WTC11 (cell line): ENCODE measurements around the gene ATP2A3.

ENCODE experiments used
- CTCF ChIP-seq: fragments of 200-600 bp; IDR thresholded peaks from 2 replicates; pipeline ENCODE4 v1.8.0; 2022; ENCODE audit warnings: antibody characterized with exemption
- E2F1 ChIP-seq: sonication (generic); formaldehyde crosslinking; IDR thresholded peaks from 2 replicates; pipeline ENCODE4 v1.8.0; 2022; ENCODE audit warnings: mild to moderate bottlenecking, missing genetic modification reagents
- E2F5 ChIP-seq: sonication (generic); formaldehyde crosslinking; IDR thresholded peaks from 2 replicates; pipeline ENCODE4 v1.8.1; 2022; ENCODE audit warnings: mild to moderate bottlenecking, moderate library complexity, missing genetic modification reagents
- ETV6 ChIP-seq: sonication (generic); formaldehyde crosslinking; IDR thresholded peaks from 2 replicates; pipeline ENCODE4 v1.8.1; 2022; ENCODE audit warnings: mild to moderate bottlenecking, missing genetic modification reagents
- FOXK1 ChIP-seq: sonication (generic); formaldehyde crosslinking; IDR thresholded peaks from 2 replicates; pipeline ENCODE4 v1.8.0; 2022; ENCODE audit warnings: mild to moderate bottlenecking, moderate library complexity, missing genetic modification reagents
- GABPB1 ChIP-seq: sonication (generic); formaldehyde crosslinking; IDR thresholded peaks from 2 replicates; pipeline ENCODE4 v1.8.1; 2023; ENCODE audit warnings: mild to moderate bottlenecking, missing genetic modification reagents
- MAX ChIP-seq: sonication (generic); formaldehyde crosslinking; IDR thresholded peaks from 2 replicates; pipeline ENCODE4 v1.8.0; 2022; ENCODE audit warnings: mild to moderate bottlenecking, missing genetic modification reagents
- NFYB ChIP-seq: sonication (generic); formaldehyde crosslinking; conservative IDR thresholded peaks from 2 replicates; pipeline ENCODE4 v1.8.0; 2022; ENCODE audit warnings: low read depth, missing genetic modification reagents
- NR3C1 ChIP-seq: sonication (generic); formaldehyde crosslinking; conservative IDR thresholded peaks from 2 replicates; pipeline ENCODE4 v1.8.1; 2023; ENCODE audit warnings: low read depth, mild to moderate bottlenecking, missing genetic modification reagents
- PRDM15 ChIP-seq: sonication (generic); formaldehyde crosslinking; IDR thresholded peaks from 2 replicates; pipeline ENCODE4 v1.8.0; 2022; ENCODE audit warnings: missing genetic modification reagents
- USF2 ChIP-seq: sonication (generic); formaldehyde crosslinking; IDR thresholded peaks from 2 replicates; pipeline ENCODE4 v1.8.1; 2023; ENCODE audit warnings: mild to moderate bottlenecking, missing genetic modification reagents, moderate library complexity
- ZNF232 ChIP-seq: sonication (generic); formaldehyde crosslinking; IDR thresholded peaks from 2 replicates; pipeline ENCODE4 v1.8.0; 2022; ENCODE audit warnings: mild to moderate bottlenecking, missing genetic modification reagents
- ZNF317 ChIP-seq: sonication (generic); formaldehyde crosslinking; IDR thresholded peaks from 2 replicates; pipeline ENCODE4 v1.8.1; 2023; ENCODE audit warnings: low read depth, mild to moderate bottlenecking, moderate library complexity, missing genetic modification reagents, borderline replicate concordance

GRCh38 chr17:3974980-3975379, 10.7 kb upstream of the ATP2A3 start:
- TF ChIP-seq CTCF, result no peak
- no peak for TF ChIP-seq NFYB (CRISPR knock-in tag)
- no peak for TF ChIP-seq GABPB1 (CRISPR knock-in tag)
- no peak for TF ChIP-seq ZNF317 (CRISPR knock-in tag)
- TF ChIP-seq E2F5 (CRISPR knock-in tag), result no peak
- no peak for TF ChIP-seq ETV6 (CRISPR knock-in tag)
- TF ChIP-seq E2F1 (CRISPR knock-in tag), result no peak
- TF ChIP-seq PRDM15 (CRISPR knock-in tag), result no peak
- no peak for TF ChIP-seq NR3C1 (CRISPR knock-in tag)
- no peak for TF ChIP-seq MAX (CRISPR knock-in tag)
- TF ChIP-seq FOXK1 (CRISPR knock-in tag), result no peak
- no peak for TF ChIP-seq ZNF232 (CRISPR knock-in tag)
- no peak for TF ChIP-seq USF2 (CRISPR knock-in tag)
